HG03039 (cell line): ENCODE measurements around the gene FAM53B.
"Not testable (repeated sequence)": the region's sequence is repeated elsewhere in the genome, so short reads cannot be mapped to it uniquely, and the experiment has no call there.

ENCODE experiments used
- ATAC-seq: cut with Tn5 transposase; IDR thresholded peaks from one replicate; pipeline ENCODE4 v1.9.1; 2021; ENCODE audit warnings: mild to moderate bottlenecking, moderate library complexity; ENCODE audit not compliant: unreplicated experiment

The FAM53B gene

GRCh38 chr10:124600051-124600880 lies 143.9 kb downstream of the FAM53B start:
- ATAC-seq = no peak

DNA sequence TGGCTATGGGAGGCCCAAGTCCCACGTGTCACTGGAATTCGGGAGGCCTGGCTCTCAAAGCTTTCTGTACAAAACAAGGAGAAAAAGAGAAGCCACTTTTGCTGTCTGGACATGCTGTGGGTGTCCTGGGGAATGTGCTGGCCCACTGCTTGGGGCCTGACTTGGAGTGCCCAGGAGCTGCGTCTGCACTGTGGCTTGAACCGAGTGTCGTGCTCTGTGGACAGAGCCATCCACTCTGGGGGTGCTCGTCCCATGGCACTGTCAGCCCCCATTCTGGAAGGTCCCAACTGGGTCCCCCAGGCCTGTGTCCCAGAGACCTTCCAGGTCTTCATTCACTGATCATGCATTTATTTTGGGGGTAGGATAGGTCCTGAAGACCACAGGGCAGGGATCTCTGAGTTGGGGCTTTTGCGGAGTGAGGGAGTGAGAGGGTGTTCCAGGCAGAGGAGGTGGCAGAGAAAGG lies 144.6 kb downstream of the FAM53B start:
- no peak for ATAC-seq

DNA sequence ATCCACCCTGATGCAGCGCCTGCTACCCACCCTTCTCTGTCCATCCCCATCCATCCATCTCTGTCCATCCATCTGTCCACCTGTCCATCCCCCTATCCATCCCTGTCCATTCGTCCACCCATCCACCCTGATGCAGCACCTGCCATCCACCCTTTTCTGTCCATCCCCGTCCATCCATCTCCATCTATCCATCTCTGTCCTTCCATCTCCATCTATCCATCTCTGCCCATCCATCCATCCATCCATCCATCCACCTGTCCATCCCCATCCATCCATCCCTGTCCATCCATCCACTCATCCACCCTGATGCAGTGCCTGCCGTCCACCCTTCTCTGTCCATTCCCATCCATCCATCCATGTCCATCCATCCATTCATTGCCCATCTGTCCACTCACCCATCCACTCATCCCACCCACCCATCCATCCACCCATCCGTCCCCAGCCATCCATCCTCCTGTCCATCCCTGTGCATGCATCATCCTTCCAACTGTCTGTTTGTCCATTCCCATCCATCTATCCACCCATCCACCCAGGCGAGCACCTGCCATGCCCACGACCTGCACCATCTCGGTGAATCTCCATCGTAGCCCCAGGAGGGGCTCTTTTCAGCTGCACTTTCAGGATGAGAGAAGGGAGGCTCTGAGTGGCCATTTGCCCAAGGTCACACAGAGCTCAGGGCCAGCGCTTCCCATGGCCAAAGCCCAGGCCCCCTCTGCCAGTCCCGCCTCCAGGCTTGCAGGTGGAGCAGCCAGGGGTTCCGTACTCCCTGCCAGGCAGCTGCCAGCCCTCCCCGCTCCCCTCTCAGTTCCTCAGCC lies 145.2 kb downstream of the FAM53B start:
- ATAC-seq = no peak

- ATAC-seq = no peak
Observed at GRCh38 chr10:124598196-124598595, 146.0 kb downstream of the FAM53B start.

DNA sequence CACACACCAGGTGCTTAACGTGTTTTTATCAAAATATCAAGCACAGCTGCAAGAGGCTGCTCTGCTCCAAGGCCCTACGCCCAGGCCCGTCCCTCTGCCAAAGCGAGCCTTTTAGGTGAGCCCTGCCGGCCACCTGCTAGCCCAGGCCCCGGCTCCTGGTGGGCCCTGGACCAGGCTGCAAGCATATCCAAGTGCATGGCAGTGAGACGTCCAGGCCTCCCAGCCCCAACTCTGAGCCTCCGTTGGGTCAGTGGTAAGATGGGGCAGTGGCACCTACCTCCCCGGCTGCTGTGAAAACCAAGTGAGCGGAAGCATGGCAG lies 146.4 kb downstream of the FAM53B start:
- ATAC-seq = no peak

DNA sequence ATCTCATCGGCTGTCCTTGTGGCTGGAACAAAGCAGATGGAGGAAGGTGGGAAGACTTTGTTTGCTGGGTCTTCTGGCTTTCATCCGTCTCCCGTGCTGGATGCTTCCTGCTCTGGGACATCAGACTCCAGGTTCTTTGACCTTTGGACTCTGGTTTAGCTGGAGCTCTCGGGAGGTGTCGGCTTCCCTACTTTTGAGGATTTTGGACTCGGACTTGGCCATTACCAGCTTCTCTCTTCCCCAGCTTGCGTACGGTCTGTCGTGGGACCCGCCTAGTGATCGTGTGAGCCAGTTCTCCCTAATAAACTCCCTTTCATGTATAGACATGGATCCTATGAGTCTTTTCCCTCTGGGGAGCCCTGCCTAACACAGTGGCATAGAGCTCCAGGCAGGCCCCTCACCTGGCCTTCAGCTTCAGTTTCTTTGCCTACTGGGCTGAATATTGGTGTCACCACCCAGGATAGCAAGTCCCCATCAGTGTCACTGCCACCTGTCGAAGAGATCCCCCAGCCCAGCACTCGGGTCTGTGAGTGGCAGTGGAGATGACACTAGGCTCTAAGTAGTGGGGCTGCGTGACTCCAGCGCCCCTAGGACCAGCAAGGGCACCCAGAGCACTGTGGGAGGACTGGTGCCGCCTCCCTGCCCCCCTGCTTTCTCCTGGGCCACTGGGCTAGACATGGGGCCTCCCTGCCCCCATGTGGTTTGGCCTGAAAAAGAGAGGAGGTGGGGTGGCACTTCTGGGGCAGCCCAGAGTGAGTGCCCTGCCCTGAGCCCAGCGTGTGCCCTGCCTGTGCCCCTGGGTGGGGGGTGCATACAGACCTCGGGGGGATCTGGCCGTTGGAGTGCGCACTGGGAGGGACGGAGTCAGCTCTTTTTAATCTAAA lies 147.0 kb downstream of the FAM53B start:
- ATAC-seq = no peak

DNA sequence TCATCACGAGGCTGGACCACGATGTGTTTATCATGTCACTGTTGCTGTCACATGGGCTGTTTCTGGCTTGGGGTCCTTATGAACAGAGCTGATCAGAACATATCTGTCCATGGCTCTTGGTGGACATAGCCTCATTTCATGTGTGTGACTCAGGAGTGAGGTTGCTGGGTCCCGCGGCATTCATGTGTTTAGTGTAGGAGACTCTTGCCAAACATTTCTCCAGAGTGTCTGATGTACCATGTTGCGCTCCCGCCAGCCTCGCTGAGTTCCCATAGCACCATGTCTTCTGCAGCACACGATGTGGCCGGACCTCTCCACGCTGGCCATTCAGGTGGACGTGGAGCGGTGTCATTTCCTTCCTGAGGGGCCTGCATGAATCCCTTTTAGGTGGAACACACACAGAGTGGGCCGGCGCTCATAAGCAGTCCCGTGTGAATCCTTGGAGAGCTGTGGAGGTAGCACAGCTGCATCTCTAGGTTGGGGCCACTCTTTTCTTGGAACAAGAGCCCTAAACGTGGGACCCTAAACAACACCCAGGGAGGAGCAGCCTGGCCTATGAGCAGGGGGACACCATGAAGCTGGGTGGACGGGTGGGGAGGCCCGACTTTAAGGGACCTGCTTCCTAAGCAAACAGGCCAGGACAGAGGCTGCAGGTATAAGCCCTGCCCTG lies 147.9 kb downstream of the FAM53B start:
- no peak for ATAC-seq

DNA sequence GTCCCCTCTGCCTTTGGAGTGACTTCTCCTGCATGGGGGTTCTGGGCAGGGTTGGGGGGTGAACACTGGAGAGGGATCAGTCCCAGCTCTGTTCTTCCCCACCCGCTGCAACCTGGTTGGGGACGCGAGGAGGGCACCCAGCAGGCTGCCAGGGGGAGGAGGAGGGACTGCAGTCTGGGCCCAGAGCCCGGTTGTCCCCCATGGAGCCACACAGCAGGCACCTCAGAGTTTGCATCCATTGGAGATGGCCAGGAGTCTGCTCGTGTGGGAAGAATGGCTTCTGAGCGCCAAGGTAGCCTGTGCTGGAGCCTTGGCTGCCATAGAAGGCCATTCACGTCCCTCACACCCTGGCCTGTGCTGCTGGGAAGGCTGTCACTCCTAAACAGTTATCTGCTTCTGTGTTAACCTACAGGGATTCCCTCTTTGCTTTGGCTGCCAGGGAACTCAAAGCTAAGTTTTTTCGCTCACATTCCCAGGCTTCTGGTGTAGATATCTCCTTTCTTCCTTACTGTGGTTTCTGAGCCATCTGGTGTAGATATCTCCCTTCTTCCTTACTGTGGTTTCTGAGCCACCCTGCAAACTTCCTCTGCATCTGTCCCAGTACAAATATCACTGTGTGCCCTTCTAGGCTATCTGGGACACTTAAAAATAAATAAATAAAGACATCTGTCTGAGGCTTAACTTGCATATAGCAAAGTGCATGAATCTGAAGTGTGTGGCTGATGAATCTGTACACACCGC lies 148.9 kb downstream of the FAM53B start:
- ATAC-seq = no peak

GRCh38 chr10:124594240-124594639 lies 149.9 kb downstream of the FAM53B start:
- ATAC-seq = no peak

- no peak for ATAC-seq
Observed at GRCh38 chr10:124593431-124593985, 150.7 kb downstream of the FAM53B start.

GRCh38 chr10:124592736-124593430 lies 151.3 kb downstream of the FAM53B start:
- ATAC-seq = no peak

DNA sequence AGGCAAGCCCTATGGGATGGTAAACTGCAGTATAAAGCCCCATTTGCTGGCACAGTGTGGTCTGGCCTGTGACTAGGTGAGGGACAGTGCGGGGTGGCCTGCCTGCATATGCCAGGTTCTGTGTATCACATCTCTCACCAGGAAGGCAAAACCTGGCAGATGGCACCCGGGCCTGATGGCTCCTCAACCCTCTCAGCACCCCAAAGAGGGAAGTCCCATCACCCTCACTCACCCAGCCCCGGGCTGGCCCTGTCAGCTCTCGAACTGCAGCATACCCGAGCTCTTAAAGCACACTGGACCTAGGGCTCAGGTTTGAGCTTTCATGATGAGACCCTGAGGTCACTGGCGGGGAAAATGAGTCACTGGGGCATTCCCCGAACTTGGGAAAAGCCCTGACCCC lies 152.1 kb downstream of the FAM53B start:
- ATAC-seq = no peak

GRCh38 chr10:124591123-124591495 lies 153.1 kb downstream of the FAM53B start:
- no peak for ATAC-seq

DNA sequence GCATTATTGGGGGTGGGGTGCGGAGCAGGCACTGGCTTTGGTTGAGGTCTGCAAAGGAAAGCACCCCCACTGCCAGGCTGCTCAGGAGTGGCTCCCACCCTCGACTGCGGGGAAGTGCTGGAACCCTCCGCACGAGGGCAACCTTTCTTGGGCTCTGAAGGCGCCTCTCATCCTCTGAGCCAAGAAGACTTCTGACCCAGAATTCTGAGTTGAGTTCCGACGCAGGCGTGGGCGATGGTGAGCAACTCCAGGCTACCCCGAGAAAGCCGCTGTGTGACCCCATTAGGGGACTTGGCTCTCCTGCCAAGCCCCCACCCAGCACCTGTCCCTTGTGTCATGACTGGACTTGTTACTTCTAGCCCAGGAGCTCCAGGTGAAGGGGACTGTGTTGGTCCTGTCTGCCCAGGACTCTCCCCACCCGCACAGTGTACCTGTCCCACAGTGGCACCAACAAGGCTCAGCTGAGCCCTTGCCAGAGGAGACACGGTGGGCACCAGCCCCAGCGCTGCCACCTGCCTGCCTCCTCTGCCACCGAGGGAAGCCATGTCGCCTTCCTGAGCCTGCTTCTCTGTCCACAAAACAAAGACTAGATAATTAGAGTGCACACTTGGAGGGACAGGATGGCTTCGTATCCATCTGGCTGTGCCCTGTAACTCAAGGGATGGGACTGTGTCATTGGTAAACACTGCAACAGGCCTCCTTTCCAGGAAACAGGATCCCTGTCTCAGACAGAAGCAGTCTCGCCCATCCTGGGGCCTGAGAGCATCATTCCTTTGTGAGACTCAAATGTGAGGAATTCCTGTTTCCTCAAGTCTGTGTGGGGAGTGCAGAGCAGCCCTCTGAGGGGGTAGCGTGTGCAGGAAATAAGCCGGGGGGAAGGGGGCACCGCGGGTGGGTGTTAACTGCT lies 153.7 kb downstream of the FAM53B start:
- no peak for ATAC-seq

GRCh38 chr10:124589491-124590041 lies 154.6 kb downstream of the FAM53B start:
- no peak for ATAC-seq

DNA sequence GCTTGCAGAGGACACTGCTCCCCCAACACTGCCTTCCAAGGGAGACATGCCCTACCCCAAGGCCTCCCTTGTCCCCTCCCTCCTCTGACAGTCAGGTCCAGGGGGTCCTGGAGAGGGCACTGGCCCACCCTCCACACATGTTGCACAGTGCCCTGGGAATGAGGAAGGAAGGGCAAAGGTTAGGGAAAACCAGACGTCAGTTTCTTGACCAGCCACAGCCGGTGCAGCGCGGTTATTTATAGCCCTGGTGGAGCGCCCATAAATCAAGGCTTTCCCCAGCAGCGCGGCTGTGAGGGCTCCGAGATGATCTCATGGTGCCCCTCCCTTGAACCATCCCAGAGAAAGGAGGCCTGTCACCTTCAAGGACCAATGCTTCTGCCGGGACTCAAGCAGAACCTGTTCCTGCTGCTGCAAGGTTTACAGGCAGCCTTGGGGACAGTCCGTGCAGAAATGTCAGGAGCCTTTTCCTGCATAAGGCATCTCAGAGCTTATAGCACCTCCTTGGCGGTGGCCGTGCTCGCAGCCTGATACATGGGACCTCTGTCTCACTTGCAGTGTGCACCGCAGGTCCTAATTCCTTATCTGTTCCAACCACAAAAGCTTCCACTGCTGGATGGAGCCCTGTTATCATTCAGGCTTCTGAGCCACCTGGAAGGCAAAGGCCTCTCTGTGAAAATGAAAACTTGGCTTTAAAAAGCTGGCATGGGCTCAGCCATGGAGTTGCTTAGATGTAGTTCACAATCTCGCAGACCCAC lies 155.3 kb downstream of the FAM53B start:
- no peak for ATAC-seq

- not testable (repeated sequence) for ATAC-seq
Observed at GRCh38 chr10:124588341-124588735, 155.8 kb downstream of the FAM53B start.
